HG03575 (cell line): Measurements from ENCODE around the gene ZNF865.
"Not testable (repeated sequence)": the region's sequence is repeated elsewhere in the genome, so short reads cannot be mapped to it uniquely, and the experiment has no call there.

Experiments
- ATAC-seq: cut with Tn5 transposase; IDR thresholded peaks from one replicate; pipeline ENCODE4 v1.9.1; 2021; ENCODE audit not compliant: unreplicated experiment, insufficient number of reproducible peaks, low FRiP score; ENCODE audit errors: extremely low read depth

The ZNF865 gene

GRCh38 chr19:55605637-55606470 lies at the start of gene ZNF865:
ZNF865 (plus strand) TSS chr19:55605647; CDS start chr19:55613619, 7,972 bp downstream.
- no peak for ATAC-seq

DNA sequence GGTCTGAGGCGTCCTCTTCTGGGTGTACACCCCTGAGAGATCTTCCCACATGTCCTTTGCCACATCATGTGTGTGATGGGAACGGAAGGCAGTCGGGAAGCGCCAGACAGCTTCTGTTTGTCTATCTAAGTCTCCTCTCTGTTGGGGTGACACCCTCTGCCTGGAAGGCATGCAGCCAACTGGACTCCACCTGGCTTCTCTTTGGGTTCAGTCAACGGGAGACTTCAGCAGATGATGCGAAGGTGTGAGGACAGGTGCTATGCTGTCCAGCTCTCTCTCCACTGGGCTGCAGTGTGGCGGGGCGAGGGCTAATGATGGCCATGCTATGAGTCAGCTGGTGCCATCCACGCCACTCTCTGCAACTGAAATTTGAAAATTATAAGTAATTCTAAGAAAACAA lies 45.8 kb upstream of the ZNF865 start:
- ATAC-seq = no peak

DNA sequence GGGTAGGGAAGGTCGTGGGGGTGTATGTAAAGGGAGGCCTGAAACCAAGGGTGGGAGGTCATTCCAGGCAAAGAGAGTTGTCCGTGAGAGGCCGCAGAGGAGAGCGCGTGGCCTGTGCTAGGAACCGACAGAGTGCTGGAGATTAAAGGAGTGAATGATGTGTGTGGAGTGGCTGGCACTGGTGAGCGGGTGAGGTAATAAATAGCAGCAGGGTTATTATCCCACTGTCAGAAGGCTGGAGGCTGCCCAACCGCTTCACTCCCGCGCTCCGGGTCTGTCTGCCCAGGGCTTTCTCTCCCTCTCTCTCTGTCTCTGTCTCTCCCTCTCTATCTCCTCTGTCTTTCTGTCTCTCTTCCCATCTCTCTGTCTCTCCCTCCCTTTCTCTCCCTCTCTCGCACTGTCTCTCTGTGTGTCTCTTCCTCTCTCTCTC lies 42.2 kb upstream of the ZNF865 start:
- no peak for ATAC-seq

DNA sequence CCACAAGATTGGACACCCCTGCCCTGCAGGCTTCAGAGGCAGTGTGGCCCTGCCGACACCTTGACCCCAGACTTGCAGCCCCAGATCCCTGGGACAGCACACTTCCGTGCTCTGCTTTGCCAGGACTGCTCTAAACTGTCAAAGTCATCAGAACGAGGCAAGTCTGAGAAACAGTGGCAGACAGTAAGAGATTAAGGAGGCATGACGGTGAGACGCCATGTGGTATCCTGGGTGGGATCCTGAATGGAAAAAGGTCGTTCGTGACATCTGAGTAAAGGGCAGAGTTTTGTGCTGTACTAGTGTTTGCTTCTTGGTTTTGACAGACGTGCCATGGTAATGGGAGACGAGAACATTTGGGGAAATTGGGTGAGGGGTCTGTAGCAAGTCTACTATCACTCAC lies 38.6 kb upstream of the ZNF865 start:
- no peak for ATAC-seq

DNA sequence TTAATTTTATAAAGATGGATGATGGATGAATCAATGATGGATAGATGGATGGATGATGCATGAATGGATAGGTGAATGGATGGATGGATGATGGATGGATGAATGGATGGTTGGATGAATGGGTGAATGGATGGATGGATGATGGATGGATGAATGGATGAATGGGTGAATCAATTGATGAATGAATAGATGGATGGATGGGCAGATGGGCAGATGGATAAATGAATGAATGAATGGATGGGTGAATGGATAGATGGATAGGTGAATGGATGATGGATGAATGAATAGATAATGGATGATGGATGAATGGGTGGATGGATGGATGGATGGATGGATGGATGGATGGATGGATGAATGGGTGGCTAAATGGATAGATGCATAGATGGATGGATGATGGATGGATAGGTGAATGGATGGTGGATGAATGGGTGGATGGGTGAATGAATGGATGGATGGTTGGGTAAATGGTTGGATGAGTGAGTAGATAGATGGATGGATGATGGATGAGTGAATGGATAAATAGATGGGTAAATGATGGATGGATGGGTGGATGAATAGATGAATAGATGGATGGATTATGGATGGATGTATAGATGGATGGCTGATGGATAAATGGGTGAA lies 37.6 kb upstream of the ZNF865 start:
- ATAC-seq = no peak

- ATAC-seq = not testable (repeated sequence)
Observed at GRCh38 chr19:55569477-55569876, 36.0 kb upstream of the ZNF865 start.

- not testable (repeated sequence) for ATAC-seq
Observed at GRCh38 chr19:55573929-55574328, 31.5 kb upstream of the ZNF865 start.

DNA sequence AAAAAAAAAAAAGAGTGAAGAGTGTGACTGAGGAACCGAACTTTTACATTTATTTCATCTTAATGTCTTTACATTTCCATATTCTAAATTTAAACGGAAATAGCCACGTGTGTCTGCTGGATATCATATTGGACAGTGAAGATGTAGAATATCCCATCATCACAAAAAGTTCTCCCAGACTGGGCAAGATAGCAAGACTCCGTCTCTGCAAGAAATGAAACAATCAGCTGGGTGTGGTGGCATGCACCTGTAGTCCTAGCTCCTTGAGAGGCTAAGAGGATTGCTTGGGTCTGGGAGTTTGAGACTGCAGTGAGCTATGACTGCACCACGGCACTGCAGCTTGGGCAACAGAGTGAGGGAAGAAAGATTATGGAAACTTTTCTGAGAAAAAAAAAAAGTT lies 28.7 kb upstream of the ZNF865 start:
- ATAC-seq = no peak

GRCh38 chr19:55578031-55578760 lies 27.3 kb upstream of the ZNF865 start:
- no peak for ATAC-seq

- ATAC-seq = no peak
Observed at GRCh38 chr19:55578761-55579747, 26.4 kb upstream of the ZNF865 start.

GRCh38 chr19:55579766-55580621 lies 25.5 kb upstream of the ZNF865 start:
- ATAC-seq = no peak

GRCh38 chr19:55580628-55581144 lies 24.8 kb upstream of the ZNF865 start, which contains the start of gene ZNF579:
ZNF579 (minus strand) TSS chr19:55580848; CDS start chr19:55579639, 1,209 bp downstream.
- ATAC-seq = no peak

GRCh38 chr19:55581145-55581822 lies 24.2 kb upstream of the ZNF865 start:
- ATAC-seq = no peak

- no peak for ATAC-seq
Observed at GRCh38 chr19:55581823-55582223, 23.6 kb upstream of the ZNF865 start.

GRCh38 chr19:55582284-55582683 lies 23.2 kb upstream of the ZNF865 start:
- not testable (repeated sequence) for ATAC-seq

DNA sequence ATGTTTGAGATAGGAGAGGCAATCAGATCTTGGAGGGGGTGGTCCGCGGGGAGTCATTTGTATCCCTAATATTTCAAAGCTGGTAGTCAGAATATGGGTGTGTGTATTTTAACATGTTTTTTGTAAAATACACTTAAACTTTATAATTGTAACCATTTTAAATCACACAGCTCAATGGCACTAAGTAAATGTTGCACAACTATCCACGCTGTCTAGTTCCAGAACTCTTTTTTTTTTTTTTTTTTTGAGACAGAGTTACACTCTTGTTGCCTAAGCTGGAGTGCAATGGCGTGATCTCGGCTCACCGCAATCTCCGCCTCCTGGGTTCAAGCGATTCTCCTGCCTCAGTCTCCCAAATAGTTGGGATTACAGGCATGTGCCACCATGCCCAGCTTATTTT lies 21.6 kb upstream of the ZNF865 start:
- ATAC-seq = not testable (repeated sequence)

DNA sequence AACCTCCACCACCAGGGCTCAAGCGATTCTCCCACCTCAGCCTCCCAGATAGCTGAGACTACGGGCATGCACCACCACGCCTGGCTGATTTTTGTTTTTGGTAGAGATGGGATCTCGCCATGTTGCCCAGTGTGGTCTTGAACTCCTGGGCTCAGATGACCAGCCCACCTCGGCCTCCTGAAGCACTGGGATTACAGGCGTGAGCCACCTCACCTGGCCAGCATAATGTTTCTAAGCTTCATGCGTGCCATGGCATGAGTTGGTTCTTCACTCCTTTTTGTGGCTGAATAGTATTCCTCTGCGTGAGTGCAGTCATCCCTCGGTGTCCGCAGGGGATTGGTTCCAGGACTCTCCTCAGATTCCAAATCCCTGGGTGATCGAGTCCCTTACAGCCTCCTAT lies 20.6 kb upstream of the ZNF865 start:
- no peak for ATAC-seq
